ENCODE data around the gene RANBP1. TPM values are rescaled to one million over a fixed set of nuclear protein-coding genes. Genes with fewer than 3 reads are reported as not detected.

Gene RANBP1
- total RNA-seq, 1 donor from 2014 or later: 85.1 TPM

DNA sequence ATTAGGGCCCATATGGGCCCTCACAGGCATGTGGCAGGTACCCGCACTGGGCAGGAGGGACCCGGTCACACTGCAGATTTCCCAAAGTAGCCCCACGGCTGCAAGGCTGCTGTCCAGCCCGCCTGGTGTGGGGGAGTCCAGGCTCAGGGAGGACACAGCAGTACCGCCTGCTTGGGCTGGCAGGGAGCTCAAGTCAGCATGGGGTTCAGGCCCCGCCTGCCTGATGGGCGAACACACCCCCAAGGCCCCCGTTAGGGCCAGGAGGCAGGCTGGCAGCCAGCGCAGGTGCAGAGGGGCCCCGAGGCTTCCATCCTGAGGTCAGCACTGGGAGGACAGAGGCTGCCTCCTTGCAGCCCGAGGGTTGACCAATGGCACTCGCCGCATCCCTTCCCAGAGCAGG is 21.2 kb downstream of the RANBP1 start:
- peaks cover 54 to 64% (median 62%) of the 10 kb centered on the region in 3 donors for H3K4me1 ChIP-seq (ENCODE audit: control insufficient read depth in 3 of 3, insufficient read depth in 3 of 3, low read length in 3 of 3)
- no peaks in the 10 kb centered on the region for H3K9me3 ChIP-seq (ENCODE audit: control insufficient read depth in 3 of 3, low read length in 3 of 3)
- no peaks in the 10 kb centered on the region for H3K27me3 ChIP-seq (ENCODE audit: control insufficient read depth in 3 of 3, insufficient read depth in 3 of 3, low read length in 3 of 3)
- H3K9ac ChIP-seq (ENCODE audit: low read depth in 1 of 3, low read length in 3 of 3): peak overlapping the region; percentile 42 to 76 (median 51)
- peak overlapping the region; percentile 64 for H3K27ac ChIP-seq (ENCODE audit: low read depth, low read length)
- H3K36me3 ChIP-seq (ENCODE audit: control insufficient read depth in 3 of 3, insufficient read depth in 3 of 3, low read length in 3 of 3): peaks cover 7 to 15% (median 8%) of the 10 kb centered on the region in 3 donors
- H3K4me3 ChIP-seq (ENCODE audit: low read length in 3 of 3): peak overlapping the region in 1 of 3 donors; percentile 25

- H3K4me3 ChIP-seq (ENCODE audit: low read length in 3 of 3): peak overlapping the region in 2 of 3 donors; percentile 25 to 64
- H3K27ac ChIP-seq (ENCODE audit: low read depth, low read length): peak overlapping the region; percentile 64
- no peaks in the 10 kb centered on the region for H3K27me3 ChIP-seq (ENCODE audit: control insufficient read depth in 3 of 3, insufficient read depth in 3 of 3, low read length in 3 of 3)
- peaks cover 7 to 15% (median 11%) of the 10 kb centered on the region in 3 donors for H3K36me3 ChIP-seq (ENCODE audit: control insufficient read depth in 3 of 3, insufficient read depth in 3 of 3, low read length in 3 of 3)
- H3K9me3 ChIP-seq (ENCODE audit: control insufficient read depth in 3 of 3, low read length in 3 of 3): no peaks in the 10 kb centered on the region
- H3K4me1 ChIP-seq (ENCODE audit: control insufficient read depth in 3 of 3, insufficient read depth in 3 of 3, low read length in 3 of 3): peaks cover 47 to 57% (median 57%) of the 10 kb centered on the region in 3 donors
- peak overlapping the region; percentile 19 to 76 (median 57) for H3K9ac ChIP-seq (ENCODE audit: low read depth in 1 of 3, low read length in 3 of 3)
These were observed 21.9 kb downstream of the RANBP1 start for GRCh38 chr22:20137671-20138416.

GRCh38 chr22:20138417-20138738 is 22.5 kb downstream of the RANBP1 start:
- peaks cover 9 to 15% (median 11%) of the 10 kb centered on the region in 3 donors for H3K36me3 ChIP-seq (ENCODE audit: control insufficient read depth in 3 of 3, insufficient read depth in 3 of 3, low read length in 3 of 3)
- peaks cover 42 to 52% (median 51%) of the 10 kb centered on the region in 3 donors for H3K4me1 ChIP-seq (ENCODE audit: control insufficient read depth in 3 of 3, insufficient read depth in 3 of 3, low read length in 3 of 3)
- no peaks in the 10 kb centered on the region for H3K9me3 ChIP-seq (ENCODE audit: control insufficient read depth in 3 of 3, low read length in 3 of 3)
- H3K27ac ChIP-seq (ENCODE audit: low read depth, low read length): peak overlapping the region; percentile 64
- no peak overlapping the region for H3K4me3 ChIP-seq (ENCODE audit: low read length in 3 of 3)
- H3K27me3 ChIP-seq (ENCODE audit: control insufficient read depth in 3 of 3, insufficient read depth in 3 of 3, low read length in 3 of 3): no peaks in the 10 kb centered on the region
- H3K9ac ChIP-seq (ENCODE audit: low read depth in 1 of 3, low read length in 3 of 3): peak overlapping the region; percentile 19 to 76 (median 33)

- no peaks in the 10 kb centered on the region for H3K27me3 ChIP-seq (ENCODE audit: control insufficient read depth in 3 of 3, insufficient read depth in 3 of 3, low read length in 3 of 3)
- no peak overlapping the region for H3K27ac ChIP-seq (ENCODE audit: low read depth, low read length)
- peaks cover 39 to 47% (median 47%) of the 10 kb centered on the region in 3 donors for H3K4me1 ChIP-seq (ENCODE audit: control insufficient read depth in 3 of 3, insufficient read depth in 3 of 3, low read length in 3 of 3)
These were observed 23.0 kb downstream of the RANBP1 start for GRCh38 chr22:20138868-20139267.

DNA sequence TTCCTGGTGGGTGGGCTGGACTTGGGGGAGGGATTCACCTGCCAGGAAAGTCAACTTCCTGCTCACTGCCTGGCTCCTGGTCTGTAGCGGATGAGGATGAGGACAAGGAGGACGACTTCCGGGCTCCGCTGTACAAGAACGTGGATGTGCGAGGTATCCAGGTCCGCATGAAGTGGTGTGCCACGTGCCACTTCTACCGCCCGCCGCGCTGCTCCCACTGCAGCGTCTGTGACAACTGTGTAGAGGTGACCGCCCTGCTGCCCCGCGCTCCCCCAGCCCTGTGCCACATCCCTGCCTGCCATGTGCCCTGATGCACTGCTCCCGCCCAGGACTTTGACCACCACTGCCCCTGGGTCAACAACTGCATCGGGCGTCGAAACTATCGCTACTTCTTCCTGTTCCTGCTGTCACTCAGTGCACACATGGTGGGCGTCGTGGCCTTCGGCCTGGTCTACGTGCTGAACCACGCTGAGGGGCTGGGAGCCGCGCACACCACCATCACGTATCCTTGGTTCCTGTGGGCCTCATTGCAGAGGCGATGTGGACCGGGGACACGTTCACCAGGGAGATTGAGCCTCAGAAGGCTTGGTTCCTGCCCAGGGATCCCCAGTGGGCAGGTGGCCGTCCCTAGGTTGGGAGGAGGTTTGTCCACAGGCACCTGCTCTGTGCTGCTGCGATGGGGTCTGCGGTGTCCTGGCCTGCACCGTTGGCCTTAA is 23.6 kb downstream of the RANBP1 start:
- H3K36me3 ChIP-seq (ENCODE audit: control insufficient read depth in 3 of 3, insufficient read depth in 3 of 3, low read length in 3 of 3): peaks cover 11 to 17% (median 16%) of the 10 kb centered on the region in 3 donors

More at GRCh38 chr22:20138868-20139267, 23.0 kb downstream of the RANBP1 start:
- no peak overlapping the region for H3K4me3 ChIP-seq (ENCODE audit: low read length in 3 of 3)
- H3K9ac ChIP-seq (ENCODE audit: low read depth in 1 of 3, low read length in 3 of 3): no peak overlapping the region
- no peaks in the 10 kb centered on the region for H3K9me3 ChIP-seq (ENCODE audit: control insufficient read depth in 3 of 3, low read length in 3 of 3)
- H3K36me3 ChIP-seq (ENCODE audit: control insufficient read depth in 3 of 3, insufficient read depth in 3 of 3, low read length in 3 of 3): peaks cover 11 to 15% (median 13%) of the 10 kb centered on the region in 3 donors

GRCh38 chr22:20140107-20140445 is 24.2 kb downstream of the RANBP1 start:
- Histone ChIP-seq H3K36me3 (ENCODE audit: control insufficient read depth in 3 of 3, insufficient read depth in 3 of 3, low read length in 3 of 3) (peaks cover 11 to 17% (median 16%) of the 10 kb centered on the region in 3 donors), H3K27ac (ENCODE audit: low read depth, low read length) (no peak overlapping the region), H3K4me3 (ENCODE audit: low read length in 3 of 3) (no peak overlapping the region)

More for the DNA sequence above, 23.6 kb downstream of the RANBP1 start:
- no peak overlapping the region for H3K9ac ChIP-seq (ENCODE audit: low read depth in 1 of 3, low read length in 3 of 3)
- no peak overlapping the region for H3K4me3 ChIP-seq (ENCODE audit: low read length in 3 of 3)
- H3K27me3 ChIP-seq (ENCODE audit: control insufficient read depth in 3 of 3, insufficient read depth in 3 of 3, low read length in 3 of 3): no peaks in the 10 kb centered on the region
- no peaks in the 10 kb centered on the region for H3K9me3 ChIP-seq (ENCODE audit: control insufficient read depth in 3 of 3, low read length in 3 of 3)
- no peak overlapping the region for H3K27ac ChIP-seq (ENCODE audit: low read depth, low read length)
- peaks cover 32 to 40% (median 40%) of the 10 kb centered on the region in 3 donors for H3K4me1 ChIP-seq (ENCODE audit: control insufficient read depth in 3 of 3, insufficient read depth in 3 of 3, low read length in 3 of 3)

DNA sequence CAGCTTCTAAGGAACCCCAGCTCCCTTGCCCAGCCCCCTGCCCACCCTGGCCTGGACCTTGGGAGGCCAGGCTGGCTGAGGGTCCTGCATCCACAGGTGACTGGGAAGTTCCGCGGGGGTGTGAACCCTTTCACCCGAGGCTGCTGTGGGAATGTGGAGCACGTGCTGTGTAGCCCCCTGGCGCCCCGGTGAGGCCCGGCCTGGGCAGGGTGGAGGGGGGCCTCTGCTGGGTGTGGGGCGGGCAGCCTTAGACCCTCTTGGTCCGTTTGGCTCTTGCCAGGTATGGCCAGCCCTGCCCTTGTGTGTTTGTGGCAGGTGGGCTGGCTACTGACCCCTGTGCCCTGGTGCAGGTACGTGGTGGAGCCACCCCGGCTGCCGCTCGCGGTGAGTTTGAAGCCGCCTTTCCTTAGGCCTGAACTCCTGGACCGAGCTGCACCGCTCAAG is 24.6 kb downstream of the RANBP1 start:
- no peak overlapping the region for H3K27ac ChIP-seq (ENCODE audit: low read depth, low read length)
- H3K9ac ChIP-seq (ENCODE audit: low read depth in 1 of 3, low read length in 3 of 3): no peak overlapping the region
- H3K36me3 ChIP-seq (ENCODE audit: control insufficient read depth in 3 of 3, insufficient read depth in 3 of 3, low read length in 3 of 3): peaks cover 11 to 17% (median 16%) of the 10 kb centered on the region in 3 donors
- H3K9me3 ChIP-seq (ENCODE audit: control insufficient read depth in 3 of 3, low read length in 3 of 3): no peaks in the 10 kb centered on the region
- no peaks in the 10 kb centered on the region for H3K27me3 ChIP-seq (ENCODE audit: control insufficient read depth in 3 of 3, insufficient read depth in 3 of 3, low read length in 3 of 3)
- no peak overlapping the region for H3K4me3 ChIP-seq (ENCODE audit: low read length in 3 of 3)
- H3K4me1 ChIP-seq (ENCODE audit: control insufficient read depth in 3 of 3, insufficient read depth in 3 of 3, low read length in 3 of 3): peaks cover 26 to 30% (median 30%) of the 10 kb centered on the region in 3 donors

More at GRCh38 chr22:20140107-20140445, 24.2 kb downstream of the RANBP1 start:
- Histone ChIP-seq H3K27me3 (ENCODE audit: control insufficient read depth in 3 of 3, insufficient read depth in 3 of 3, low read length in 3 of 3) (no peaks in the 10 kb centered on the region), H3K4me1 (ENCODE audit: control insufficient read depth in 3 of 3, insufficient read depth in 3 of 3, low read length in 3 of 3) (peaks cover 30 to 35% (median 35%) of the 10 kb centered on the region in 3 donors), H3K9ac (ENCODE audit: low read depth in 1 of 3, low read length in 3 of 3) (no peak overlapping the region), H3K9me3 (ENCODE audit: control insufficient read depth in 3 of 3, low read length in 3 of 3) (no peaks in the 10 kb centered on the region)

DNA sequence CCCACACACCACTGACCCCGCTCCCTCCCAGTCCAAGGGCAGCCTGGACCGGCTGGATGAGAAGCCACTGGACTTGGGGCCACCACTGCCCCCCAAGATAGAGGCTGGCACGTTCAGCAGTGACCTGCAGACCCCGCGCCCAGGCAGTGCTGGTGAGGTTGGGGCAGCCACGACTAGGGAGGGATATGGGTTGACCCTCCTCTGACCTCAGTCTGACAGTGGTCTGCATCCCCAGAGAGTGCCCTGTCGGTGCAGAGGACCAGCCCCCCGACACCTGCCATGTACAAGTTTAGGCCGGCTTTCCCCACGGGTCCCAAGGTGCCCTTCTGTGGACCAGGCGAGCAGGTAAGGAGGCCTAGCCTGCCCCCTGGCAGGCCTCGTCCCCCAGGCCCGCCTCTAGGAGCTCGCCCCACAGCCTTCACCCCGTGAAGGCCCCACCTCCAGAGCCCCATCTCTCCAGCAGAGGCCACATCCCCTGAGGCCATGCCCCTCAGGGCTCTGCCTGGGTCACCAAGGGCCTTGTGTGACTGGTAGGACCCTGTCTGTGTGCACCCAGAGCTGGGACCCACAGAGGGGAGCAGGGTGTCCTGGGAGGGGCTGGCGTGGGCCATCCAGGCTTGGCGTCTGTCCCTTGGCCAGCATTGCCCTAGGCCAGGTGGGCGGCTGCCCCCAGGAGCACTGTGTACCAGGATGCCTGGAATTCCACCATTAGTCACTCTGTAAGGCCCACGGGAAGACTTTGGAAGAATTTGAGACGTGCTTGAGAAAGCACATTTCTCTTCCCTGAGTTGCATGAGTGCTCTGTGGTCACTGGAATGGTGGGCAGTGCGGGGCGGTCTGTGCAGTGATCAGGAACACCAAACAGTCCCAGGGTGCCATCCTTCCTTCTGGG is 25.5 kb downstream of the RANBP1 start:
- Histone ChIP-seq H3K9me3 (ENCODE audit: control insufficient read depth in 3 of 3, low read length in 3 of 3) (no peaks in the 10 kb centered on the region), H3K4me1 (ENCODE audit: control insufficient read depth in 3 of 3, insufficient read depth in 3 of 3, low read length in 3 of 3) (peaks cover 17 to 21% (median 21%) of the 10 kb centered on the region in 3 donors), H3K27me3 (ENCODE audit: control insufficient read depth in 3 of 3, insufficient read depth in 3 of 3, low read length in 3 of 3) (no peaks in the 10 kb centered on the region), H3K9ac (ENCODE audit: low read depth in 1 of 3, low read length in 3 of 3) (peak overlapping the region in 1 of 3 donors; percentile 16), H3K36me3 (ENCODE audit: control insufficient read depth in 3 of 3, insufficient read depth in 3 of 3, low read length in 3 of 3) (peaks cover 11 to 17% (median 16%) of the 10 kb centered on the region in 3 donors), H3K4me3 (ENCODE audit: low read length in 3 of 3) (no peak overlapping the region), H3K27ac (ENCODE audit: low read depth, low read length) (no peak overlapping the region)

DNA sequence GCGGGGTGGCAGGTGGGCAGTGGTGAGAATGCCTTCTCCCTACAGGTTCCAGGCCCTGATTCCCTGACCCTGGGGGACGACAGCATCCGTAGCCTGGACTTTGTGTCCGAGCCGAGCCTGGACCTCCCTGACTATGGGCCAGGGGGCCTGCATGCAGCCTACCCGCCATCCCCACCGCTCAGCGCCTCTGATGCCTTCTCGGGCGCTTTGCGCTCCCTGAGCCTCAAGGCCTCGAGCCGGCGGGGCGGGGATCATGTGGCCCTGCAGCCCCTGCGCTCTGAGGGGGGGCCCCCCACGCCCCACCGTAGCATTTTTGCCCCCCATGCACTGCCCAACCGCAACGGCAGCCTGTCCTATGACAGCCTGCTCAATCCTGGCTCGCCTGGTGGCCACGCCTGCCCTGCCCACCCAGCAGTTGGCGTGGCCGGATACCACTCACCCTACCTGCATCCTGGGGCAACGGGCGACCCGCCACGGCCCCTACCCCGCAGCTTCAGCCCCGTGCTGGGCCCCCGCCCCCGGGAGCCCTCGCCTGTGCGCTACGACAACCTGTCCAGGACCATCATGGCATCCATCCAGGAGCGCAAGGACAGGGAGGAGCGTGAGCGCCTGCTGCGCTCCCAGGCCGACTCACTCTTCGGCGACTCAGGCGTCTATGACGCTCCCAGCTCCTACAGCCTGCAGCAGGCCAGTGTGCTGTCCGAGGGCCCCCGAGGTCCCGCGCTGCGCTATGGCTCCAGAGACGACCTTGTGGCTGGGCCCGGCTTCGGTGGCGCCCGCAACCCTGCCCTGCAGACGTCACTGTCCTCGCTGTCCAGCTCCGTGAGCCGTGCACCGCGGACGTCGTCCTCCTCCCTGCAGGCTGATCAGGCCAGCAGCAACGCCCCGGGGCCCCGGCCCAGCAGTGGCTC is 27.1 kb downstream of the RANBP1 start:
- Histone ChIP-seq H3K27me3 (ENCODE audit: control insufficient read depth in 3 of 3, insufficient read depth in 3 of 3, low read length in 3 of 3) (no peaks in the 10 kb centered on the region), H3K36me3 (ENCODE audit: control insufficient read depth in 3 of 3, insufficient read depth in 3 of 3, low read length in 3 of 3) (peaks cover 11 to 16% (median 16%) of the 10 kb centered on the region in 3 donors), H3K4me3 (ENCODE audit: low read length in 3 of 3) (no peak overlapping the region), H3K27ac (ENCODE audit: low read depth, low read length) (no peak overlapping the region), H3K9ac (ENCODE audit: low read depth in 1 of 3, low read length in 3 of 3) (no peak overlapping the region), H3K4me1 (ENCODE audit: control insufficient read depth in 3 of 3, insufficient read depth in 3 of 3, low read length in 3 of 3) (peaks cover 3 to 6% (median 6%) of the 10 kb centered on the region in 3 donors), H3K9me3 (ENCODE audit: control insufficient read depth in 3 of 3, low read length in 3 of 3) (no peaks in the 10 kb centered on the region)

Measured in skeletal muscle tissue (tissue), 4 donors.